Neural cell (in vitro differentiated cells): ENCODE data around the gene KRT27. TPM values are rescaled to one million over a fixed set of nuclear protein-coding genes. Genes with fewer than 3 reads are reported as not detected.

Source experiments
- H2AFZ ChIP-seq: fragments of 200-600, 300-800 bp; sonication (generic), shearing (Covaris generic); 2 replicates; pipeline ENCODE4 v1.6.0; 2014; ENCODE audit warnings: low read depth, mild to moderate bottlenecking, antibody characterized with exemption, low read length, moderate library complexity
- H3F3A ChIP-seq: fragments of 200-600 bp; shearing (Covaris generic); 2 replicates; pipeline ENCODE4 v1.6.1; 2016; ENCODE audit warnings: mild to moderate bottlenecking, moderate library complexity, mixed read lengths, antibody characterized with exemption, low read length; ENCODE audit not compliant: insufficient read depth, poor library complexity, severe bottlenecking
- H3K27ac ChIP-seq: fragments of 200-600, 300-800 bp; sonication (generic), shearing (Covaris generic); 2 replicates; pipeline ENCODE4 v1.5.1; 2014; ENCODE audit warnings: mild to moderate bottlenecking, low read length, moderate library complexity
- H3K27me3 ChIP-seq: fragments of 300-800, 200-600 bp; sonication (generic), shearing (Covaris generic); 2 replicates; pipeline ENCODE4 v1.6.0; 2014; ENCODE audit warnings: mild to moderate bottlenecking, low read depth, low read length, moderate library complexity; ENCODE audit not compliant: insufficient read depth
- H3K36me3 ChIP-seq: fragments of 300-800, 200-600 bp; sonication (generic), shearing (Covaris generic); 2 replicates; pipeline ENCODE4 v1.5.1; 2014; ENCODE audit warnings: mild to moderate bottlenecking, antibody characterized with exemption, low read length, moderate library complexity; ENCODE audit not compliant: insufficient read depth
- H3K4me2 ChIP-seq: fragments of 300-800, 200-600 bp; sonication (generic), shearing (Covaris generic); 2 replicates; pipeline ENCODE4 v1.6.0; 2014; ENCODE audit warnings: mild to moderate bottlenecking, low read length
- H3K4me3 ChIP-seq: fragments of 300-800, 200-600 bp; sonication (generic), shearing (Covaris generic); 2 replicates; pipeline ENCODE4 v1.5.1; 2014; ENCODE audit warnings: mild to moderate bottlenecking, low read length, moderate library complexity
- H3K79me2 ChIP-seq: fragments of 200-600 bp; shearing (Covaris generic); replicated peaks from 2 replicates; pipeline ENCODE4 v1.6.0; 2014; ENCODE audit warnings: mild to moderate bottlenecking, low read length, moderate library complexity; ENCODE audit not compliant: insufficient read depth
- H3K9ac ChIP-seq: fragments of 300-800, 200-600 bp; sonication (generic), shearing (Covaris generic); 2 replicates; pipeline ENCODE4 v1.6.1; 2016; ENCODE audit warnings: mild to moderate bottlenecking, low read length, mixed read lengths
- H3K9me2 ChIP-seq: fragments of 200-600 bp; shearing (Covaris generic); 2 replicates; pipeline ENCODE4 v1.6.1; 2016; ENCODE audit warnings: mild to moderate bottlenecking, low read length, mixed read lengths; ENCODE audit not compliant: insufficient read depth
- H3K9me3 ChIP-seq: fragments of 200-600, 300-800 bp; sonication (generic), shearing (Covaris generic); 2 replicates; pipeline ENCODE4 v1.6.1; 2016; ENCODE audit warnings: mild to moderate bottlenecking, mixed run types, low read length, moderate library complexity, mixed read lengths
- H4K20me1 ChIP-seq: fragments of 200-600 bp; shearing (Covaris generic); 2 replicates; pipeline ENCODE4 v1.6.1; 2016; ENCODE audit warnings: mild to moderate bottlenecking, mixed run types; ENCODE audit not compliant: insufficient read depth
- EP300 ChIP-seq: fragments of 450-650 bp; conservative IDR thresholded peaks from 2 replicates; pipeline ENCODE4 v1.6.1; 2014; ENCODE audit warnings: antibody characterized with exemption, mild to moderate bottlenecking, moderate library complexity; ENCODE audit not compliant: poor library complexity, severe bottlenecking
- EZH2 ChIP-seq: fragments of 200-600, 300-800 bp; shearing (Covaris generic), sonication (generic); IDR thresholded peaks from 2 replicates; pipeline ENCODE4 v1.6.1; 2014; ENCODE audit warnings: antibody characterized with exemption, low read length, borderline replicate concordance, mild to moderate bottlenecking; ENCODE audit not compliant: insufficient read depth, poor library complexity, severe bottlenecking
- MXI1 ChIP-seq: fragments of 450-650 bp; conservative IDR thresholded peaks from 2 replicates; pipeline ENCODE4 v1.6.1; 2014; ENCODE audit warnings: antibody characterized with exemption, mild to moderate bottlenecking; ENCODE audit not compliant: poor library complexity, severe bottlenecking
- POLR2AphosphoS5 ChIP-seq: IDR thresholded peaks from 2 replicates; pipeline ENCODE4 v1.6.1; 2012
- RAD21 ChIP-seq: fragments of 450-650 bp; conservative IDR thresholded peaks from 2 replicates; pipeline ENCODE4 v1.6.1; 2014; ENCODE audit warnings: antibody characterized with exemption, mild to moderate bottlenecking, moderate library complexity
- REST ChIP-seq: IDR thresholded peaks from 2 replicates; pipeline ENCODE4 v1.6.1; 2012; ENCODE audit warnings: borderline replicate concordance
- TAF1 ChIP-seq: IDR thresholded peaks from 2 replicates; pipeline ENCODE4 v1.6.1; 2012; ENCODE audit warnings: low read depth
- polyA plus RNA-seq: library from polyadenylated mRNA; depleted of rRNA; stranded (reverse); fragments of >200 nt; gene quantifications from 2 replicates; pipeline ENCODE4 v1.2.3, GENCODE V29; 2014
- TF ChIP-seq, protein P1 (sequence below): fragments of 450-650 bp; IDR thresholded peaks from 2 replicates; pipeline ENCODE4 v1.5.1; 2014; ENCODE audit warnings: antibody characterized with exemption, mild to moderate bottlenecking, moderate library complexity; ENCODE audit not compliant: poor library complexity, severe bottlenecking

KRT27 gene
- polyA plus RNA-seq, 1 donor from 2014 or later = not detected

DNA sequence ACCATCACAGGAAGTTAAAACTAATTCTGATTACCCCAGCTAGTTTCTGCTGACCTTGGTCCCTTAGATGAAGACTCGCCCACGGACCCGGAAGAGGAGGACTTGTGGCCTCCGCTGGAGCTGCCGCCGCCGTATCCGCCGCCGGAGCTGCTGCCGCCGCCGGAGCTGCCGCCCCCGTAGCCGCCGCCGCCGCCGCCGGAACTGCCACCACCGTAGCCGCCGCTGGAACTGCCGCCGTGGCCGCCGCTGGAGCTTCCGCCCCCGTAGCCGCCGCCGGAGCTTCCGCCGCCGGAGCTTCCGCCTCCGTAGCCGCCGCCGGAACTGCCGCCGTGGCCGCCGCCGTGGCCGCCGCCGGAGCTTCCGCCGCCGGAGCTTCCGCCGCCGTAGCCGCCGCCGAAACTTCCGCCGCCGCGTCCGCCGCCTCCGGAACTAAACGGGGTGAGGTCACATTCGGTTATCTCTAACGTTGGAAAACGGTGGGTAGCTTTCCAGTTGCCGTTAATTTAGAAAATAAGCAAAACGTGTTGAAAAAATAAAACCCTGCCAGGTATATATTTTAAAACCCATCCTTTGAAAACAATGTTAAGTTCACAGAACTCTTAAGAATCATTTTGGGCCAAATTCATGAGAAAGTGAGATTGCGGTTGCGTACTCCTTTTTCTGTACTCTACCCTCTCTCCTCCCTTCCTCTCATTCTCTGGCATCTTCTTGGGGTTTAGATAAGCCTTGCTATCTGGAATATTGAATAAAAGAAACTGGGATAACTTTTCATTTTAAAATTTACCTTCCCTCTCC is 36.6 kb upstream of the KRT27 start:
- Histone ChIP-seq H3F3A (no peaks in the 10 kb centered on the region), H3K9me3 (no peaks in the 10 kb centered on the region), H3K9ac (peak overlapping the region; percentile 76), H2AFZ (peak overlapping the region; percentile 99), H3K4me3 (peak overlapping the region; percentile 78), H3K79me2 (peaks cover 6% of the 10 kb centered on the region), H4K20me1 (no peaks in the 10 kb centered on the region), H3K27ac (peak overlapping the region; percentile 88), H3K4me2 (peak overlapping the region; percentile 99), H3K9me2 (no peaks in the 10 kb centered on the region), H3K27me3 (peaks cover under 1% of the 10 kb centered on the region), H3K36me3 (no peaks in the 10 kb centered on the region)
- peak; percentile 91 for TF ChIP-seq POLR2AphosphoS5
- no peak for TF ChIP-seq EZH2
- peak; percentile 68 for TF ChIP-seq TAF1
- TF ChIP-seq EP300 = no peak
- no peak for TF ChIP-seq REST
- no peak for TF ChIP-seq RAD21

- Histone ChIP-seq H3K4me2 (peak overlapping the region; percentile 99), H4K20me1 (no peaks in the 10 kb centered on the region), H3K9ac (peak overlapping the region; percentile 76), H3K79me2 (peaks cover 6% of the 10 kb centered on the region), H3K27me3 (peaks cover 4% of the 10 kb centered on the region), H2AFZ (peak overlapping the region; percentile 82), H3F3A (no peaks in the 10 kb centered on the region), H3K27ac (peak overlapping the region; percentile 72), H3K4me3 (peak overlapping the region; percentile 78), H3K36me3 (no peaks in the 10 kb centered on the region), H3K9me3 (no peaks in the 10 kb centered on the region), H3K9me2 (no peaks in the 10 kb centered on the region)
- TF ChIP-seq EP300 (no peak), MXI1 (no peak), EZH2 (no peak), RAD21 (no peak)
- TF ChIP-seq, protein P1, sequence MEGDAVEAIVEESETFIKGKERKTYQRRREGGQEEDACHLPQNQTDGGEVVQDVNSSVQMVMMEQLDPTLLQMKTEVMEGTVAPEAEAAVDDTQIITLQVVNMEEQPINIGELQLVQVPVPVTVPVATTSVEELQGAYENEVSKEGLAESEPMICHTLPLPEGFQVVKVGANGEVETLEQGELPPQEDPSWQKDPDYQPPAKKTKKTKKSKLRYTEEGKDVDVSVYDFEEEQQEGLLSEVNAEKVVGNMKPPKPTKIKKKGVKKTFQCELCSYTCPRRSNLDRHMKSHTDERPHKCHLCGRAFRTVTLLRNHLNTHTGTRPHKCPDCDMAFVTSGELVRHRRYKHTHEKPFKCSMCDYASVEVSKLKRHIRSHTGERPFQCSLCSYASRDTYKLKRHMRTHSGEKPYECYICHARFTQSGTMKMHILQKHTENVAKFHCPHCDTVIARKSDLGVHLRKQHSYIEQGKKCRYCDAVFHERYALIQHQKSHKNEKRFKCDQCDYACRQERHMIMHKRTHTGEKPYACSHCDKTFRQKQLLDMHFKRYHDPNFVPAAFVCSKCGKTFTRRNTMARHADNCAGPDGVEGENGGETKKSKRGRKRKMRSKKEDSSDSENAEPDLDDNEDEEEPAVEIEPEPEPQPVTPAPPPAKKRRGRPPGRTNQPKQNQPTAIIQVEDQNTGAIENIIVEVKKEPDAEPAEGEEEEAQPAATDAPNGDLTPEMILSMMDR = no peak
Observed at GRCh38 chr17:40818343-40818732, 36.0 kb upstream of the KRT27 start.
